RWPE2 (cell line): Measurements from ENCODE around the gene ACVRL1.

Experiments used
- ATAC-seq: fragments of 200-7000 bp; cut with Tn5 transposase; 3 replicates; pipeline ENCODE4 v1.9.1; 2021; ENCODE audit warnings: low read depth
- DNase-seq: peaks from one replicate; pipeline ENCODE4 v3.0.0-alpha.2; 2020; ENCODE audit warnings: low spot score
- H3K27ac ChIP-seq: fragments of 450-650 bp; 2 replicates; pipeline ENCODE4 v1.5.1; 2017; ENCODE audit warnings: mild to moderate bottlenecking; ENCODE audit not compliant: poor library complexity, severe bottlenecking
- H3K27me3 ChIP-seq: fragments of 250-450 bp; sonication (Bioruptor Pico); 2 replicates; pipeline ENCODE4 v1.5.1; 2021; ENCODE audit warnings: mild to moderate bottlenecking, moderate library complexity; ENCODE audit not compliant: insufficient read depth, poor library complexity, severe bottlenecking
- H3K36me3 ChIP-seq: fragments of 250-450 bp; sonication (Bioruptor Pico); 2 replicates; pipeline ENCODE4 v1.5.1; 2020; ENCODE audit warnings: low read depth, mild to moderate bottlenecking, moderate library complexity
- H3K4me1 ChIP-seq: fragments of 250-450 bp; sonication (Bioruptor Pico); 2 replicates; pipeline ENCODE4 v1.5.1; 2021; ENCODE audit warnings: mild to moderate bottlenecking, moderate library complexity; ENCODE audit not compliant: insufficient read depth, poor library complexity, severe bottlenecking
- H3K4me3 ChIP-seq: fragments of 250-450 bp; sonication (Bioruptor Pico); 2 replicates; pipeline ENCODE4 v1.5.1; 2021; ENCODE audit warnings: mild to moderate bottlenecking, moderate library complexity; ENCODE audit not compliant: severe bottlenecking
- H3K9me3 ChIP-seq: fragments of 250-450 bp; sonication (Bioruptor Pico); 2 replicates; pipeline ENCODE4 v1.5.1; 2021; ENCODE audit warnings: mild to moderate bottlenecking, moderate library complexity; ENCODE audit not compliant: severe bottlenecking
- CTCF ChIP-seq: fragments of 450-650 bp; IDR thresholded peaks from one replicate; pipeline ENCODE4 v1.5.1; 2017; ENCODE audit warnings: mild to moderate bottlenecking, moderate library complexity; ENCODE audit not compliant: poor library complexity, severe bottlenecking

ACVRL1 gene

GRCh38 chr12:51901881-51902280, 5.4 kb upstream of the ACVRL1 start:
- no peak overlapping the region for H3K27ac ChIP-seq
- no peaks in the 10 kb centered on the region for H3K9me3 ChIP-seq
- ATAC-seq = no peak
- H3K27me3 ChIP-seq = peaks cover 3% of the 10 kb centered on the region
- H3K4me1 ChIP-seq = no peaks in the 10 kb centered on the region
- TF ChIP-seq CTCF = no peak
- H3K4me3 ChIP-seq = no peak overlapping the region
- no peaks in the 10 kb centered on the region for H3K36me3 ChIP-seq
- no peak for DNase-seq

- Histone ChIP-seq H3K36me3 (no peaks in the 10 kb centered on the region), H3K4me1 (no peaks in the 10 kb centered on the region), H3K27ac (no peak overlapping the region), H3K4me3 (no peak overlapping the region), H3K27me3 (peaks cover 13% of the 10 kb centered on the region), H3K9me3 (no peaks in the 10 kb centered on the region)
- TF ChIP-seq CTCF = no peak
- DNase-seq (no peak), ATAC-seq (no peak)
Observed at GRCh38 chr12:51904951-51905470, 2.3 kb upstream of the ACVRL1 start.

- Histone ChIP-seq H3K4me1 (no peaks in the 10 kb centered on the region), H3K36me3 (no peaks in the 10 kb centered on the region), H3K27ac (no peak overlapping the region), H3K9me3 (no peaks in the 10 kb centered on the region), H3K27me3 (peaks cover 13% of the 10 kb centered on the region), H3K4me3 (no peak overlapping the region)
- DNase-seq = peak; percentile 20
- no peak for TF ChIP-seq CTCF
- ATAC-seq = no peak
Observed at GRCh38 chr12:51905471-51906429, 1.6 kb upstream of the ACVRL1 start.

GRCh38 chr12:51906430-51907082, 748 bp upstream of the ACVRL1 start:
- no peak overlapping the region for H3K4me3 ChIP-seq
- peaks cover 13% of the 10 kb centered on the region for H3K27me3 ChIP-seq
- no peak overlapping the region for H3K27ac ChIP-seq
- no peaks in the 10 kb centered on the region for H3K9me3 ChIP-seq
- DNase-seq (peak; percentile 37), ATAC-seq (no peak)
- TF ChIP-seq CTCF = no peak
- no peaks in the 10 kb centered on the region for H3K36me3 ChIP-seq
- no peaks in the 10 kb centered on the region for H3K4me1 ChIP-seq
